SJSA1 (cell line): ENCODE measurements around the gene LARP7. TPM values are rescaled to one million over a fixed set of nuclear protein-coding genes. Genes with fewer than 3 reads are reported as not detected.
"Not testable (repeated sequence)": the region's sequence is repeated elsewhere in the genome, so short reads cannot be mapped to it uniquely, and the experiment has no call there.

Experiments used
- DNase-seq, 2 experiments: peaks; one replicate each; pipeline ENCODE4 v3.0.0-alpha.2; 2015 to 2020; ENCODE audit warnings: low spot score in 2 of 2, low read depth in 1 of 2
- H3K27ac ChIP-seq: fragments of 250-450 bp; sonication (Bioruptor Pico); 2 replicates; pipeline ENCODE4 v1.5.1; 2020; ENCODE audit warnings: mild to moderate bottlenecking, moderate library complexity
- H3K27me3 ChIP-seq: fragments of 250-450 bp; sonication (Bioruptor Pico); replicated peaks from 2 replicates; pipeline ENCODE4 v1.5.1; 2020; ENCODE audit warnings: mild to moderate bottlenecking, moderate library complexity
- H3K36me3 ChIP-seq: fragments of 250-450 bp; sonication (Bioruptor Pico); 2 replicates; pipeline ENCODE4 v1.5.1; 2020; ENCODE audit warnings: mild to moderate bottlenecking
- H3K4me1 ChIP-seq: fragments of 250-450 bp; sonication (Bioruptor Pico); replicated peaks from 2 replicates; pipeline ENCODE4 v1.6.1; 2021; ENCODE audit warnings: mild to moderate bottlenecking
- H3K4me3 ChIP-seq: fragments of 250-450 bp; sonication (Bioruptor Pico); 2 replicates; pipeline ENCODE4 v1.5.1; 2020; ENCODE audit warnings: mild to moderate bottlenecking
- H3K9me3 ChIP-seq: fragments of 250-450 bp; sonication (Bioruptor Pico); replicated peaks from 2 replicates; pipeline ENCODE4 v1.5.1; 2020; ENCODE audit warnings: mild to moderate bottlenecking
- total RNA-seq: library from RNA; depleted of rRNA; stranded (reverse); fragments of >200 nt; shearing (Covaris generic); gene quantifications from 2 replicates; pipeline ENCODE4 v1.2.3, GENCODE V29; 2014

LARP7 gene
- total RNA-seq, 1 experiment from 2014 or later = 42.5 TPM

DNA sequence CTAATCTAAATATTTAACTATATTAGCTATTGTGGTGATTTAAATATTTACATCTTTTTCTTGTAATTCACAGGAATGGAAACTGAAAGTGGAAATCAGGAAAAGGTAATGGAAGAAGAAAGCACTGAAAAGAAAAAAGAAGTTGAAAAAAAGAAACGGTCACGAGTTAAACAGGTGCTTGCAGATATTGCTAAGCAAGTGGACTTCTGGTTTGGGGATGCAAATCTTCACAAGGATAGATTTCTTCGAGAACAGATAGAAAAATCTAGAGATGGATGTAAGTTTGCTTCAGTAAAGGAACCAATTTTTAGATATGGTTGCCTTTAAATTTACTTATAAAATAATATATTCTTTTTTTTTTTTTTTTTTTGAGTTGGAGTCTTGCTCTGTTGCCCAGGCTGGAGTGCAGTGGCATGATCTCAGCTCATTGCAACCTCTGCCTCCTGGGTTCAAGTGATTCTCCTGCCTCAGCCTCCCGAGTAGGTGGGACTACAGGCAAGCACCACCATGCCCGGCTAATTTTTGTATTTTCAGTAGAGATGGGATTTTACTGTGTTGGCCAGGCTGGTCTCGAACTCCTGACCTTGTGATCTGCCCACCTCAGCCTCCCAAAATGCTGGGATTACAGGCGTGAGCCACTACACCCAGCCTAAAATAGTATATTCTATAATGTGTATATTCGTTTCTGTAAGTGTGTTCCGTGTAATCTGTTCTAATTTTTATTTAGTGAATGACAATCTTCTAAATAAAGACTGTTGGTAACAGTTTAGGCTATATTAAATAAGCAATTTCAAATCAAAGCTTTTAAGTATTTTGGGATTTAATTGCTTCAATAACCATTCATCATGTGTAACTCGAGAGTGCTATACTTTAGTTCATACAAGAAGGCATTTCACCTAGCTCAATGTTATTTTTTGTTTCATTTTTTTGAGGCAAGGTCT is 7.9 kb downstream of the LARP7 start:
- DNase-seq, H3K27ac ChIP-seq, H3K9me3 ChIP-seq, H3K4me3 ChIP-seq, H3K4me1 ChIP-seq, H3K27me3 ChIP-seq: not testable (repeated sequence)
- peaks cover 35% of the 10 kb centered on the region for H3K36me3 ChIP-seq

DNA sequence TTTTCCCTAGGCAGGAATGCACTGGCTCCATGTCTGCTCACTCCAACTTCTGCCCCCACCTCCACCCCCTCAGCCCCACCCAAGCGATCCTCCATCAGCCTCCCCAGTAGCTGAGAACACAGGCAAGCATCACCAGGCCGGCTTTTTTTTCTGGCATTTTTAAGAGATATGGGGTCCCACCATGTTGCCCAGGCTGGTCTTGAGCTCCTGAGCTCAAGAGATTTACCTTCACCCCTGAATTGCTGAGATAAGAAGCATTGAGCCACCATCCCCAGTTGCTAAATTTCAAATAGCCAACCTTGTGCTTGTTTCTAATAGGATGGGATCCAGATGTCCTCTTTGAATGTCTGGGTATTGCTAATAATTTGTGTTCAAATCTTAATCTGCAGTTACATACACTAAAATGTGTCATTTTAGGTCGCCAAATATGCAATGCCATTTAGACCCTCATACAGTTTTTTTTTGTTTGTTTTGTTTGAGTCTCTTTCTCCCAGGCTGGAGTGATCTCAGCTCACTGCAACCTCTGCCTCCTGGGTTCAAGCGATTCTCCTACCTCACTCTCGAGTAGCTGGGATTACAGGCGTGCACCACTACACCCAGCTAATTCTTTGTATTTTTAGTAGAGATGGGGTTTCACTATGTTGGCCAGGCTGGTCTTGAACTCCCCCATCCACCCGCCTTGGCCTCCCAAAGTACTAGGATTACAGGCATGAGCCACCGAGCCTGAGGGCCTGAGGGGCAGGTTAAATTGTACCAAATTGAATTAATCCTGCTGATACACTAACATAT is 8.8 kb downstream of the LARP7 start:
- no peak overlapping the region for H3K4me3 ChIP-seq
- no peak for DNase-seq
- no peak overlapping the region for H3K27ac ChIP-seq
- H3K27me3 ChIP-seq = no peaks in the 10 kb centered on the region
- H3K36me3 ChIP-seq = peaks cover 44% of the 10 kb centered on the region
- peaks cover 4% of the 10 kb centered on the region; the same call in 1 of the 2 replicates for H3K4me1 ChIP-seq
- no peaks in the 10 kb centered on the region for H3K9me3 ChIP-seq

DNA sequence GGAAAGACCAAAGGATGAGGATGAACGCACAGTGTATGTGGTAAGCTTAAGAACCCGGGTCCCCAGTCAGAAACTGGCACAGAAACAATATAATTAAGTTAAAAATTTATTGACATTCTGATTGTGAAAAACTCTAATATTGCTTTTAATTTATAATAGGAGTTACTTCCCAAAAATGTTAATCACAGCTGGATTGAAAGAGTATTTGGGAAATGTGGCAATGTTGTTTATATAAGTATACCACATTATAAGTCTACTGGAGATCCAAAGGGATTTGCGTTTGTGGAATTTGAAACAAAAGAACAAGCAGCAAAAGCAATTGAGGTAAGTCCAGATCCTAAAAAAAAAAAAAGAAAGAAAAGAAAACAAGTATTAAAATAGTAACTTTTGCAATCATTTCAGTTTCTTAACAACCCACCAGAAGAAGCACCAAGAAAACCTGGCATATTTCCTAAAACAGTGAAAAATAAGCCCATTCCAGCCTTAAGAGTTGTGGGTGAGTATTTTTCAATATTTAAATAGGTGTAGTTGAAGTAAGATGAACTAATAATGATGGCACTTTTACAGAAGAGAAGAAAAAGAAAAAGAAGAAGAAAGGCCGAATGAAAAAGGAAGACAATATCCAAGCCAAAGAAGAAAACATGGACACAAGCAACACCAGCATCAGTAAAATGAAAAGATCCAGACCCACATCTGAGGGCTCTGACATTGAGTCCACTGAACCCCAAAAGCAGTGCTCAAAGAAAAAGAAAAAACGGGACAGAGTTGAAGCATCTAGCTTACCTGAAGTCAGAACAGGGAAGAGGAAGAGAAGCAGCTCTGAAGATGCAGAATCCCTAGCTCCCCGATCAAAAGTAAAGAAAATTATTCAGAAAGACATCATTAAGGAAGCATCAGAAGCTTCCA is 9.9 kb downstream of the LARP7 start:
- H3K36me3 ChIP-seq = peaks cover 48% of the 10 kb centered on the region
- H3K4me1 ChIP-seq = peaks cover 4% of the 10 kb centered on the region; the same call in 1 of the 2 replicates
- H3K9me3 ChIP-seq = no peaks in the 10 kb centered on the region
- H3K27ac ChIP-seq = no peak overlapping the region
- no peak overlapping the region for H3K4me3 ChIP-seq
- H3K27me3 ChIP-seq = no peaks in the 10 kb centered on the region
- DNase-seq = no peak

DNA sequence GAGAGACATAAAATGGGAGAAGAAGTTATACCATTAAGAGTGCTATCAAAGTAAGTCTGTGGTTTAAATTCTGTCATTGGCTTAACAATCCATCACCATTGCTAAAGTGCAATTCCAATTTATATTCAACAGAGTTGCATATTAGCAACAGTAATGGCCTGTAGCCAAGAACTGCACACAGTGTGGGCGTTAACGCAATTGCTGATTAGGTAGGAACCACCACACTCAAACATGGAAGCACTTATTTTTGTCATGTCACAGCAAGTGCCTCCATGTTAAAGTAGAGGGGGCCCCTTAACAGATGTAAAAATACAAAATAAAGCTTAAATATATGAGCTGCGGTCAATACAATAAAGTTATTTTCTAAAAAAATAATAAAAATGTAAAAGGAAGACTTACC is 10.8 kb downstream of the LARP7 start:
- Histone ChIP-seq H3K4me3 (no peak overlapping the region), H3K27ac (no peak overlapping the region), H3K4me1 (peaks cover 4% of the 10 kb centered on the region; the same call in 1 of the 2 replicates), H3K27me3 (no peaks in the 10 kb centered on the region), H3K9me3 (no peaks in the 10 kb centered on the region), H3K36me3 (peaks cover 50% of the 10 kb centered on the region)
- no peak for DNase-seq

DNA sequence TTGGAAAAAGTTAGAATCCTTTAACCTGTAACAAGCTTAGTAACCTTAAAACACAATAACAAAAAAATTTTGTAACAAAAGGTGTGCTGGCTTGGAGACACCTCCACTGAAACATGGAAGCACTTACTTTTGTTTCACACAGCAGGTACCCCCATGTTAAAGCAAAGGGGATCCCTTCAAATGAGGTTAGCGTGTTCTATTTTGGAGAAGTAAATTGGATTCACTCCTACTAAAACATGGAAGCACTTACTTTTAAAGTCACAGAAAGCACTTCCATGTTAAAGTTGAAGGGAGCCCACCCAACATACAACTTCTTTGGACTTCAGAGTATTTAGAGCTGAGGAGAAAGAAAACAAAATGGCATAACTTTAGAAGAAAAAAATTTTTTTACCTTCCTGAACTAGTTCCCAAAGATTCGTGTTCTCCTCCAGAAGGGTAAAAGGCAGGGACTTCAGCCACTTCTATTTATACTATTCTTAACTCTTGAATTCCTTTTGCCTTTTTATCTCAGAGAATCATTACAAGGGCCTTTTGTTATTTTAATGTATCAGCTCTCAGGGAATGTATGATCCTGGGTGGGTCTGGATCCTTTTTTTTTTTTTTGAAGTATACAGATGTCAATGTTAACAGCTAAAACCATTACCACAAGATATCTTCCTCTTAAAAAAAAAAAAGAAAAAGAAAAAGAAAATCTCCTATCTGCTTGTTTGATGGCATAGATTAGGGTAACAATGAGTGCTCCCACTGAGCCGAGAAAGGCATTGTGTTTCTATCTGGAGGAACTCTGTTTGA is 11.5 kb downstream of the LARP7 start:
- Histone ChIP-seq H3K4me3 (no peak overlapping the region), H3K36me3 (peaks cover 51% of the 10 kb centered on the region), H3K27ac (no peak overlapping the region), H3K4me1 (peaks cover 4% of the 10 kb centered on the region; the same call in 1 of the 2 replicates), H3K9me3 (no peaks in the 10 kb centered on the region), H3K27me3 (no peaks in the 10 kb centered on the region)
- DNase-seq = no peak

DNA sequence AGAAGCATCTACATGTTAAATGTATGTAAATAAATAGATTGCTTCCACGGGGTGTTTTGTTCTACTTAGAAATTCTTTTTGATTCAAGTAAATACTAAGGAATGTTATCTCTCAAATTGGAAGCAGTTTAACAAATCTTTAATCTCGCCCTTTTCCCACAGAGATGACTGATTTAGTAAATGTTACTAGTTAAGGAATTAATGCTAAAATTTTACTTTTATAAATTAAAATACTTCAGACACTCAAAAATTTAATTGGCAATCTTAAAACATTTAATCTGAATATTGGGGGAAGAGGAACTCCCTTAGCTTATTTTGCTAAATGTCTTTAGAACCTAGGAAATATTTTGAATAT is 12.1 kb downstream of the LARP7 start:
- Histone ChIP-seq H3K4me1 (peaks cover 4% of the 10 kb centered on the region; the same call in 1 of the 2 replicates), H3K9me3 (no peaks in the 10 kb centered on the region), H3K36me3 (peaks cover 57% of the 10 kb centered on the region), H3K27me3 (no peaks in the 10 kb centered on the region), H3K4me3 (no peak overlapping the region), H3K27ac (no peak overlapping the region)
- no peak for DNase-seq

DNA sequence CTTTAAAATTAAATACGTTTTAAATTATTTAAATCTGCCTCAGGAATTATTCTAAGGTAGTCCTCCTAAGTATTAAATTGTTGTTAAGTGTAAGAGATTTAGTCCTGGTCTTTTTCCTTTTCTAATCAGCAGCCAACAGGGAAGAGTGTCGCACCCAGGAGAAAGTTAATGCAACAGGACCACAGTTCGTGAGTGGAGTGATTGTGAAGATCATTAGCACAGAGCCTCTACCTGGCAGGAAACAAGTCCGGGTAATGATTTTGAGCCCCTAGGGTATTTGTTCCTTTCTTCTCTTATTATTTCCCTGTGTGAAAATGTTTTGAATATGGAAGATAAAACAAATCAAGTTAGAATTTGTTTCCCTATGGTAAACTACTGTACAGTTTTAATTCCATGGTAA is 13.4 kb downstream of the LARP7 start:
- peaks cover 4% of the 10 kb centered on the region; the same call in 1 of the 2 replicates for H3K4me1 ChIP-seq
- no peak overlapping the region for H3K27ac ChIP-seq
- H3K27me3 ChIP-seq = no peaks in the 10 kb centered on the region
- H3K9me3 ChIP-seq = no peaks in the 10 kb centered on the region
- no peak overlapping the region for H3K4me3 ChIP-seq
- no peak for DNase-seq
- H3K36me3 ChIP-seq = peaks cover 63% of the 10 kb centered on the region

DNA sequence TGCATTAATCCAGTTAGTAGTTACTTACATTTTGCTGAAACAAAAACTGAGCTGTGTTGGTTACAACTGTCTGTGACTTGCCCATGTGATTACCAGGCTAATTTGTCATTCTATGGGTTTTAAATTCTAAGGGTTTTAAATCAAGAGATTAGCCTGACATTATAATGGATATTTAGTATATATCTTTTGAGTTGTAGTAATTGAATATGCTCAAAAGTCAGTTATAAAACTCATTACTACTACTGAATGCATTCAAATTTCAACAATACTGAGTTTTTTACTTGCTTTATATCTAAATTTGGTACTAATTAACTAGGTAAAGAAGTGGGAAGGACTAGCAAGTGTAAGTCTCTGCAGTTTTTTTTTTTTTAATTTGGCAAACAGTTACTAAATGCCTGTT is 14.7 kb downstream of the LARP7 start:
- no peak overlapping the region for H3K4me3 ChIP-seq
- peaks cover 64% of the 10 kb centered on the region for H3K36me3 ChIP-seq
- H3K27ac ChIP-seq = no peak overlapping the region
- no peaks in the 10 kb centered on the region for H3K9me3 ChIP-seq
- DNase-seq = no peak
- H3K4me1 ChIP-seq = peaks cover 4% of the 10 kb centered on the region; the same call in 1 of the 2 replicates
- H3K27me3 ChIP-seq = no peaks in the 10 kb centered on the region

DNA sequence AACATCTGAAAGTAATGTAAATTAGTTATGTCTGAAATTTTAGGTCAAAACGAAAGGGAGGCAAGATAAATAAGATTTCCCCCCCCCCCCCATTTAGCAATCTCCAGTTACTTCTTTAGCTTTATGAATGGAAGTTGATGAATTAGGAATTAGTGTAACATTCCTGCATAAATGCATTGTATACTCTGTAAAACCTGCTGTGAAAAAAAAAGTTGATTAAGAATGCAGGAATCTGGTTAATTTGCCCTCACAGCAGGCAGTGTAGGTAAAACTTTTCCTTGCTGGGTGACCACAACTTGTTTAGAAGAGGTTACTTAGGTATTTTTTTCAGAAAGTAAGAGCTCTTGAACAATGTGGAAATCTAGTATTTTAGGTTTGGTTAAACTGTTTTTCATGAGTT is 15.3 kb downstream of the LARP7 start:
- no peaks in the 10 kb centered on the region for H3K9me3 ChIP-seq
- no peak overlapping the region for H3K27ac ChIP-seq
- H3K27me3 ChIP-seq = no peaks in the 10 kb centered on the region
- DNase-seq = no peak
- H3K4me3 ChIP-seq = no peak overlapping the region
- peaks cover 4% of the 10 kb centered on the region; the same call in 1 of the 2 replicates for H3K4me1 ChIP-seq
- peaks cover 60% of the 10 kb centered on the region for H3K36me3 ChIP-seq

DNA sequence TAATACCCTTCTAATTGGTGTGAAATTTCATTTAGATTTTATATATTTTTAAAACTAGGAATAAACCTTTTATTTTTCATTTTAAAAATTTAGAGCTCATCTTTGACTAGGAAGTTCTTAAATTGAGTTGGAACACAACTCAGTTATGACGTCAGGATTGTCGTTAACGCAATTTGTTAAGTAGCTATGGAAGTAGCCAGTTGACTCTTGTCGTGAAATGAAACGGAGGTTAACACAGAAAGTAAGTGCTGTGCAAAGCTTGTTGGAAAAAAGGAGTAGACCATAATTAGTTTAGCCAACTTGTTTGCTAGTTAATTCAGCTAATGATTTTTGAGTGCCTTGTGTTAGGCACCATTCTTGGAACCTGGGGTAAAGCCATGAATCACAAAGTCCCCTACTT is 18.3 kb downstream of the LARP7 start:
- Histone ChIP-seq H3K4me1 (no peaks in the 10 kb centered on the region), H3K27me3 (no peaks in the 10 kb centered on the region), H3K4me3 (no peak overlapping the region), H3K9me3 (no peaks in the 10 kb centered on the region), H3K36me3 (peaks cover 49% of the 10 kb centered on the region), H3K27ac (no peak overlapping the region)
- no peak for DNase-seq

DNA sequence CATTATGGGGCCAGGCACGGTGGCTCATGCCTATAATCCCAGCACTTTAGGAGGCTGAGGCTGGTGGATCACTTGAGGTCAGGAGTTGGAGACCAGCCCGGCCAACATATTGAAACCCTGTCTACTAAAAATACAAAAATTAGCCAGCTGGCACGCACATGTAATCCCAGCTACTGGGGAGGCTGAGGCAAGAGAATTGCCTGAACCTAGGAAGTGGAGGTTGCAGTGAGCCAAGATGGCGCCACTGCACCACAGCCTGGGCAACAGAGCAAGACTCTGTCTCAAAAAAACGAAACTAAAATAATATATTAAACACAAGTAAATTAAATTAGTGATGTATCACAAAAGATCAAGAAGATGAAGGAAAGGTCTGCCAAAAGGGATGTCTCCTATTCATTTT is 19.2 kb downstream of the LARP7 start:
- H3K27me3 ChIP-seq, H3K9me3 ChIP-seq, H3K27ac ChIP-seq, DNase-seq, H3K4me3 ChIP-seq, H3K4me1 ChIP-seq: not testable (repeated sequence)
- H3K36me3 ChIP-seq = peaks cover 41% of the 10 kb centered on the region

DNA sequence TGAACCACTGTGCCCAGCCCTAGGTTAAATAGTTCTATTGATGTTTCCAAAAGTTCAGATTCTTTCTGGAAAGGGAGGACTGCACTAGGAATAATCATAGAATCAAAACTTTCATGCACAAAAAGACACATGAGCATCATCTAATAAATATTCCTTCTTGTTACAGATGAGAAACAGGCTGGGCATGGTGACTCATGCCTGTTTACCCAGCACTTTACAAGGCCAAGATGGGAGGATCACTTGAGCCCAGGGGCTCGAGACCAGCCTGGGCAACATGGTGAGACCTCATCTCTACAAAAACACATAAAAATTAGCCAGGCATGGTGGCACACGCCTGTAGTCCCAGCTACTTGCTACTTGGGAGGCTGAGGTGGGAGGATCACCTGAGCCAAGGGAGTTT is 27.7 kb downstream of the LARP7 start:
- H3K9me3 ChIP-seq = no peaks in the 10 kb centered on the region
- H3K4me1 ChIP-seq = no peaks in the 10 kb centered on the region
- no peak overlapping the region for H3K4me3 ChIP-seq
- no peak for DNase-seq
- no peak overlapping the region for H3K27ac ChIP-seq
- no peaks in the 10 kb centered on the region for H3K36me3 ChIP-seq
- H3K27me3 ChIP-seq = no peaks in the 10 kb centered on the region

DNA sequence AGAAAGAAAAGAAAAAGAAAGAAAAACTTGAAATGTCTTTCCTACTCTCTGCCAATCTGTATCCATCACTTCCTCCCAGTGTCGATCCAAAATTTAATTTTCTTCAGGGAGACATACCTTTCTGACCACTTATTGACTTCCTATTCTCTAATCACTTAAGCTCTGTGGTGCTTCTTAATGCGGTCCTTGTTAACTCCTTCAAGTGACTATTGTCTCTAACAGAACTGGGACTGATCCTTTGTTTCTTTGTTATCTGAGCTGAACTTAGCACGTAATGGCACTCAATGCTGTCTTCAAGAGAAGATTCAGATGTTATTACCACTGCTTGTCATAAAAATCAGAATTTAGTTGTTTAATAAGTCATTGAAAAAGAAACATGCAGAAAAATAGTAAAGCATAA is 31.2 kb downstream of the LARP7 start:
- no peaks in the 10 kb centered on the region for H3K9me3 ChIP-seq
- no peak overlapping the region for H3K27ac ChIP-seq
- no peaks in the 10 kb centered on the region for H3K36me3 ChIP-seq
- H3K4me1 ChIP-seq = no peaks in the 10 kb centered on the region
- no peak for DNase-seq
- H3K4me3 ChIP-seq = no peak overlapping the region
- no peaks in the 10 kb centered on the region for H3K27me3 ChIP-seq
